Testis (tissue), 5 donors: ENCODE results near the gene ZNF597. TPM values are rescaled to one million over a fixed set of nuclear protein-coding genes. Genes with fewer than 3 reads are reported as not detected.

Experiments used
- DNase-seq: peaks from one replicate; pipeline ENCODE4 v3.0.0-alpha.2; 2019
- H3K27ac ChIP-seq, 2 donors: fragments of 200-600 bp; sonication (generic); one replicate each; pipeline ENCODE4 v1.5.1; 2019
- H3K27me3 ChIP-seq: fragments of 200-600 bp; sonication (generic); one replicate; pipeline ENCODE4 v1.5.1; 2019
- H3K36me3 ChIP-seq: fragments of 200-600 bp; sonication (generic); one replicate; pipeline ENCODE4 v1.5.1; 2017; ENCODE audit warnings: low read depth; ENCODE audit errors: missing control alignments
- H3K4me1 ChIP-seq: fragments of 200-600 bp; sonication (generic); one replicate; pipeline ENCODE4 v1.5.1; 2019
- H3K4me3 ChIP-seq, 2 donors: fragments of 200-600 bp; sonication (generic); one replicate each; pipeline ENCODE4 v1.5.1; 2017 to 2019
- H3K9me3 ChIP-seq: fragments of 200-600 bp; sonication (generic); one replicate; pipeline ENCODE4 v1.5.1; 2017
- CTCF ChIP-seq, 3 experiments: fragments of 450-650 bp in 2 of 3; fragments of 200-600 bp in 1 of 3; sonication (generic) in 1 of 3; IDR thresholded peaks; one replicate each; pipeline ENCODE4 v1.5.1; 2016 to 2019; ENCODE audit warnings: antibody characterized with exemption in 3 of 3, mild to moderate bottlenecking in 2 of 3, moderate library complexity in 1 of 3
- POLR2A ChIP-seq: fragments of 450-650 bp; IDR thresholded peaks from one replicate; pipeline ENCODE4 v1.6.1; 2017; ENCODE audit warnings: antibody characterized with exemption, mild to moderate bottlenecking, moderate library complexity
- WGBS, 2 donors: methylation state at CpG; one replicate each; pipeline ENCODE4 v1.1.5; 2018; 5-methylcytosine and 5-hydroxymethylcytosine counted together
- intact Hi-C: fragments of 100-400 bp; cut with DNase I; formaldehyde crosslinking; loops from one replicate; pipeline ENCODE4 v1.15.1; 2023; ENCODE audit warnings: low total_unique reads
- long read RNA-seq, 2 donors: transcript quantifications; one replicate each; lab custom pipeline, GENCODE V29; 2026
- polyA plus RNA-seq: library from polyadenylated mRNA; stranded (reverse); fragments of 350-450 nt; fragmentation: Illumina TruSeq; extraction: RNeasy Lipid Tissue Mini Kit (QIAGEN cat#74804); gene quantifications from one replicate; pipeline ENCODE4 v1.2.3, GENCODE V29; 2014; ENCODE audit warnings: low read depth, low replicate concordance; ENCODE audit not compliant: insufficient read depth
- total RNA-seq, 2 donors: library from RNA; depleted of rRNA; stranded (reverse); fragments of >200 nt; gene quantifications; one replicate each; pipeline ENCODE4 v1.2.3, GENCODE V29; 2016

ZNF597 gene, protein sequence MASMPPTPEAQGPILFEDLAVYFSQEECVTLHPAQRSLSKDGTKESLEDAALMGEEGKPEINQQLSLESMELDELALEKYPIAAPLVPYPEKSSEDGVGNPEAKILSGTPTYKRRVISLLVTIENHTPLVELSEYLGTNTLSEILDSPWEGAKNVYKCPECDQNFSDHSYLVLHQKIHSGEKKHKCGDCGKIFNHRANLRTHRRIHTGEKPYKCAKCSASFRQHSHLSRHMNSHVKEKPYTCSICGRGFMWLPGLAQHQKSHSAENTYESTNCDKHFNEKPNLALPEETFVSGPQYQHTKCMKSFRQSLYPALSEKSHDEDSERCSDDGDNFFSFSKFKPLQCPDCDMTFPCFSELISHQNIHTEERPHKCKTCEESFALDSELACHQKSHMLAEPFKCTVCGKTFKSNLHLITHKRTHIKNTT
- 10 to 100 TPM in 1 of 2 donors, 1 to 10 TPM in 1; 9.1 to 11.0 TPM for total RNA-seq
- polyA plus RNA-seq = 6.9 TPM
- long read RNA-seq, donor 1, full-length matches to known transcripts = 3 of 41 reads
- long read RNA-seq, donor 1, partial matches to known transcripts = 33 of 41 reads
- long read RNA-seq, donor 1, other reads (novel, unspliced or antisense) = 5 of 41 reads
- long read RNA-seq, donor 2, full-length matches to known transcripts = 4 of 4 reads
- long read RNA-seq, donor 2, partial matches to known transcripts = 0 of 4 reads
- long read RNA-seq, donor 2, other reads (novel, unspliced or antisense) = 0 of 4 reads

GRCh38 chr16:3443108-3444031, at the start of gene ZNF597, which contains the start of gene NAA60:
Gene ZNF597 (minus strand): TSS chr16:3443504. CDS start chr16:3443153, 351 bp downstream.
Gene NAA60 (plus strand): TSS chr16:3443680. CDS start chr16:3476228, 32,548 bp downstream.
- DNase-seq = peak; percentile 95
- Histone ChIP-seq H3K4me3 (peak within 1 kb of the TSS; percentile 54 to 71), H3K27me3 (no peaks in the 10 kb centered on the region), H3K4me1 (no peaks in the 10 kb centered on the region), H3K9me3 (no peaks in the 10 kb centered on the region), H3K27ac (peak within 1 kb of the TSS; percentile 40 to 71), H3K36me3 (no peaks in the 10 kb centered on the region)
- WGBS, 2 donors = 21 to 37% methylated on average over 61 of the region's 61 CpGs
- TF ChIP-seq POLR2A (no peak), CTCF (IDR thresholded peaks at IDR 0.05) (no peak)
- intact Hi-C loops = no loop called here

DNA sequence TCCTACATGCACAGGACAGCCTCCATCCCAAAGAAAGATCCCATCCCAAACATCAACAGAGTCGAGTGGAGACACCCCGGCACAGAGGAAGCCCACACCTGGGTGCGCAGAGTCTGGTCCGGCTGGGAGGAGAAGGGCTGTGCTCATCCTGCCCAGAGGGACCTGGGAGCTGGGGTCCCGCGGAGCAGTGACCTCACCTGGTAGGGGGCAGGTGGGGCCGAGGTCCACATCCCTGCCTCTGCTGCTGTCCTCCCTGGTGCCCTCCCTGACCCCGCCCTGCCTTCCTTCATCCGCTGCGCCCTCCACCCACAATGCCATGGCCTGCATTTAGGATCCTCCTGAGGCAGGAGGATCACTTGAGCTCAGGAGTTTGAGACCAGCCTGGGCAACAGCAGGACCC, 49.1 kb upstream of the ZNF597 start:
- 85% methylated on average over 7 to 10 of the region's 10 CpGs for WGBS, 2 donors

DNA sequence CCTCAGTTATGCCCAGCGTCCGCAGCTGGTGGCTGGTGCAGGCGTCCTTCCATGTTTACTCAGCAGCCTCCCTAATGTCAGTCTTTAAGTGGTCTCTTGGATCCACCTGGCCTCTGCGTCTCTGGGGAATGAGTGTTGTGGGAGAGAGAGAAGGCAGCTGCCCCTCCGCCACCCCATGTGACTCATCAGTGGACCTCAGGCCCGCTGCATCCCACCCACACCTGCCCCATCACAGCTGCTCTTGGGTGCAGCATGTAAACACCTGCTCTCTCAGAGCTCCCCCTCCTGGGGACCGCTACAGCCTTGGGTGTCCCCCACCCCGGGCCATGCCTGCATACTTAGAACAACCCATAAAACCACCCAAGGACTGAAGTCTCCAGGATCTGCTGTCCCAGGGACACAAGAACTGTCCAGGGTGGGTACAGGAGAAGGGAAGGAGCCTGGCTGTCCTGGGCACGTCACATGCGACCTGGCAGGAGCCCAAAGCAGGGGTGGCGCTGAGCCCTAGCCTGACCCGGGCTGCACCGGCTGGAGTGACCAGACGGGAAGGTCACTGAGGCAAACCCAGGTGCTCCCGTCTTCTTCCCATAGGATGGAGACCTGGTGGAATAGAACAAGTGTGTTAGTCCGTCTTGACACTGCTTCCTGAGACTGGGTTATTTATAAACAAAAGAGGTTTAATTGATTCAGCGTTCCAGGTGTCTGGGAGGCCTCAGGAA, 47.8 kb upstream of the ZNF597 start:
- no peaks in the 10 kb centered on the region for H3K27me3 ChIP-seq
- no peak for DNase-seq
- whole genome bisulfite sequencing, 2 donors = 51 to 63% methylated on average over 13 to 17 of the region's 17 CpGs
- H3K4me3 ChIP-seq = no peak overlapping the region
- intact Hi-C loops = no loop called here
- no peak overlapping the region for H3K27ac ChIP-seq
- no peaks in the 10 kb centered on the region for H3K4me1 ChIP-seq
- no peaks in the 10 kb centered on the region for H3K36me3 ChIP-seq
- no peak for TF ChIP-seq CTCF (IDR thresholded peaks at IDR 0.05)
- no peak for TF ChIP-seq POLR2A
- H3K9me3 ChIP-seq = no peaks in the 10 kb centered on the region

More for the DNA sequence above, 49.1 kb upstream of the ZNF597 start:
- no peaks in the 10 kb centered on the region for H3K27me3 ChIP-seq
- H3K4me3 ChIP-seq = no peak overlapping the region
- H3K36me3 ChIP-seq = no peaks in the 10 kb centered on the region
- no peaks in the 10 kb centered on the region for H3K9me3 ChIP-seq
- no peak for DNase-seq
- H3K27ac ChIP-seq = no peak overlapping the region
- H3K4me1 ChIP-seq = no peaks in the 10 kb centered on the region
- intact Hi-C loops = no loop called here
- TF ChIP-seq CTCF (IDR thresholded peaks at IDR 0.05) (no peak), POLR2A (no peak)

DNA sequence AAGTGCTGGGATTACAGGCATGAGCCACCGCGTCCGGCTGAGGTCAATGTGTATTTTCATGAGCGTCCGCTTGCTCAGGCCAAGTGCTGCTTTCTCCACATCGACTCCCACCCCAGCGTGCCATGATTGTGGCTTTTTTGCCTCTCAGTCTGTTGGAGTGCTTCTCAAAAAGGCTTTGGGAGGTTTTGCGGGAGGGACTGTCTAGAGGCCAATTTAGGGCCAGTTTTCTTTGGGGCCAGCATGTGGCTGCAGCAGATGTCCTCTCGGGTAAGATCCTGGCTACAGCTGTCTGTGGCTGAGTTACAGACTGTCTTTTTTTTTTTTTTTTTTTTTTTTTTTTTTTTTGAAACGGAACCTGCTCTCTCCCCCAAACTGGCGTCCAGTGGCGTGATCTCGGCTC, 45.5 kb upstream of the ZNF597 start:
- no peak overlapping the region for H3K4me3 ChIP-seq
- no peak for DNase-seq
- no peak for TF ChIP-seq POLR2A
- H3K27me3 ChIP-seq = no peaks in the 10 kb centered on the region
- no peak overlapping the region for H3K27ac ChIP-seq
- no peaks in the 10 kb centered on the region for H3K36me3 ChIP-seq
- 63 to 76% methylated on average over 9 to 13 of the region's 13 CpGs for WGBS, 2 donors
- H3K4me1 ChIP-seq = no peaks in the 10 kb centered on the region
- intact Hi-C loops = no loop called here
- no peaks in the 10 kb centered on the region for H3K9me3 ChIP-seq
